GM13976 (cell line): ENCODE results near the gene ZNF581.

Experiments used
- DNase-seq: peaks from one replicate; pipeline ENCODE4 v3.0.0; 2012; ENCODE audit warnings: low spot score
- in situ Hi-C: fragments of 300-500 bp; cut with MboI; formaldehyde crosslinking; loops from one replicate; pipeline ENCODE4 v1.12.0; 2022; ENCODE audit warnings: low sequenced_read_pairs, mixed read lengths, inconsistent platforms; ENCODE audit not compliant: unreplicated experiment
- TF ChIP-seq, protein P1 (sequence below): IDR thresholded peaks from 2 replicates; pipeline ENCODE4 v1.5.1; 2012; ENCODE audit warnings: borderline replicate concordance, mild to moderate bottlenecking; ENCODE audit not compliant: insufficient read depth; ENCODE audit errors: extremely low read depth, missing control alignments, control extremely low read depth

The ZNF581 gene

DNA sequence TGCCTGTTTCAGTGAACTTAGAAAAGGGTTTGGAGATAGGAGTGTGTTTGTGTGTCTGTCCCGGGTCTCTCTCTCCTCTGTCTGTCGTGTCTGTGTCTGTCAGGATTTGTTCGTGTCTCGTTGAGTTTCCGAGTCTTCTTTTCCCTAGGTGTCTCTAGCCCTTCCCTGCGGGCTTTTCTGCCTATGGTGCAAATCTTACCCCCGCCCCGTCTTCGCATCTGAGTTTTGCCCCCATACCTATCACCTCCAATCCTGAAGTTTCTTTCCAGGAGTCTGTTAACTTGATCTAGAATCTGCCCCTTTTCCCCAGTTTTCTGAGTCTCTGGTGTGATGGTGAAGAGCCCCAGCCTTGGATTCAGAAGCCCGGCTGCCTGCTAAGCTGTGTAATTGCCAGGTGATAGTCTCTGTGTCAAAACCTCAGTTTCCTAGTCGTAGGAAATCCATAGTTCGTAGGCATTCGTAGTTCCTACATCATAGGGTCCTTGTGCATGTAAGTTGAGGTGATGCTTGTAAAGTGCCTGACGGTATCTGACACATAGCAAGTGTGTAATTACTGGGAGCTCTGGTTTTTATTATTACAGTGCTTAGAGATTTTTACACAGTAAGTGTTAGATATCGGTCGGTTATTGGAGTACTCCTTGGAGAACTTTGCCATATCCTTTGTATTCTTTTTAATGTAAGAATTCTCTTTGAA lies 32.4 kb downstream of the ZNF581 start:
- TF ChIP-seq, protein P1, sequence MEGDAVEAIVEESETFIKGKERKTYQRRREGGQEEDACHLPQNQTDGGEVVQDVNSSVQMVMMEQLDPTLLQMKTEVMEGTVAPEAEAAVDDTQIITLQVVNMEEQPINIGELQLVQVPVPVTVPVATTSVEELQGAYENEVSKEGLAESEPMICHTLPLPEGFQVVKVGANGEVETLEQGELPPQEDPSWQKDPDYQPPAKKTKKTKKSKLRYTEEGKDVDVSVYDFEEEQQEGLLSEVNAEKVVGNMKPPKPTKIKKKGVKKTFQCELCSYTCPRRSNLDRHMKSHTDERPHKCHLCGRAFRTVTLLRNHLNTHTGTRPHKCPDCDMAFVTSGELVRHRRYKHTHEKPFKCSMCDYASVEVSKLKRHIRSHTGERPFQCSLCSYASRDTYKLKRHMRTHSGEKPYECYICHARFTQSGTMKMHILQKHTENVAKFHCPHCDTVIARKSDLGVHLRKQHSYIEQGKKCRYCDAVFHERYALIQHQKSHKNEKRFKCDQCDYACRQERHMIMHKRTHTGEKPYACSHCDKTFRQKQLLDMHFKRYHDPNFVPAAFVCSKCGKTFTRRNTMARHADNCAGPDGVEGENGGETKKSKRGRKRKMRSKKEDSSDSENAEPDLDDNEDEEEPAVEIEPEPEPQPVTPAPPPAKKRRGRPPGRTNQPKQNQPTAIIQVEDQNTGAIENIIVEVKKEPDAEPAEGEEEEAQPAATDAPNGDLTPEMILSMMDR, result no peak
- no peak for DNase-seq
- in situ Hi-C loops, result no loop called here

DNA sequence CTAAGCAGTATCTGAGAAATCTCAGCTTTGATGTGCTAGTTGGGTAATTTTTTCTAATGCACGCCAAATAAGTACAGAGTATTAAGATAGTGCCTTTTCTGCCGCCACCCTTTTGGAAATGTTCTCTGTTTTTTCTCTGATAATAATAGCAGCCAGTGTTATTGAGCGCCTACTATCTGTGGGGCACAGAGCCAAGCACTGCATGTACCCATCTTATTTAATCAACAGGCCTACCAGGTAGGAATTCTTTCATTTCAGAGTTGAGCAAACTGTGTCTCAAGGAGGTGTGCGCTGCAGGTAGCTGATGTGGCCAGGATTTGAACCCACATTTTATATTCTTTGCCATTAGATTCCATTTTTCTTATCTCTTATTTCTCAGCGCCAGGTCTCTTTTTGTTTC lies 32.9 kb downstream of the ZNF581 start:
- DNase-seq, result no peak
- in situ Hi-C loops, result no loop called here
- TF ChIP-seq, protein P1, result no peak

DNA sequence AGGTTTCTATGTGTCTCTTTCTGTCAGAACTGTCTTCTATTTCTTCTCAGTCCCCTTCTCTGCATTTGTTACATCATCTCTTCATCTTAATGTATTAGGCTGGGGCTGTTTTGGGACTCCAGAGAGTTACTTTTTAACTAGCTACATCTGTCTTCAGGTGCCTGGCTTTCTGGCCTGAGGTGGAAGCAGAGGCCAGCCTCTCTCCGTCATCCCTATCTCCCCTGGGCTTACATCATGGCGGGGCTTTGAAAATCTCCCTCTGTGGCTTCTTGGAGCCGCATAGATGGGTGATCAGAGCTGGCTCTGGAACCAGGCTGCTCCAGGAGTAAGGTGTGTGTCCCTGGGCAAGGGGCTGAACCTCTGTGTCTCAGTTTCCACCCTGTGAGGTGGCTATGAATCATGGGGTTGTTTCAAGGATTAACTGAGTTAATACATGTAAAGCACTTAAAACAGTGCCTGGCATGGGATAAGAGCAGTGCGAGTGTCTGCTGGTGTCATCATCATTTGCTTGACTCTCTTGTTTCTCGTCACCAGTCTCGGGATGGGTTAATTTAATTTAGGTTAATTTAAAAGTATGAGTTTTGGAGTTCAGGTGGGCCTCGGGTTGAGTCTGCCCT lies 33.5 kb downstream of the ZNF581 start:
- TF ChIP-seq, protein P1, result no peak
- in situ Hi-C loops, result no loop called here
- no peak for DNase-seq

DNA sequence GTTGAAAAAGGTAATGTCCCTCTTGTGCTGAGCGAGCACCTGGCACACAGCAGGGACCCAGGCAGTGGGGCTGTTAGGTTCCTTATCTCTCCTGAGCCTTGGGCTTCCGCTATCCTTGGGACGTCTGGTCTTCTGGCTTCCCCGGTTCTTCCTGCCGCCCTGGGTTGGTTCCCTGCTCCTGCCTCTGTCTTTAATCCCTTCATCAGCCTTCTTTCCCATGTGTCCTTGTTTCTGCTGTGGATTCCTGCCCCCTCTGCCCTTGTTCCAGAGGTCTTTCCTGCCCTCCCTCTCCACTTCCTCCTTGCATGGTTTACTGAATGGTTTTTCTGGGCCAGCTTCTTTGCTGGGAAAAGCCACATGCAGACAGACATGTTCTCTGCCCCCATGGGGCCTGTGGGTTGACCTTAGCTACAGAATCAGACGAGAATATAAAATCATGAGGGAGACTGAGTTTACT lies 34.2 kb downstream of the ZNF581 start:
- TF ChIP-seq, protein P1, result no peak
- in situ Hi-C loops, result no loop called here
- no peak for DNase-seq

DNA sequence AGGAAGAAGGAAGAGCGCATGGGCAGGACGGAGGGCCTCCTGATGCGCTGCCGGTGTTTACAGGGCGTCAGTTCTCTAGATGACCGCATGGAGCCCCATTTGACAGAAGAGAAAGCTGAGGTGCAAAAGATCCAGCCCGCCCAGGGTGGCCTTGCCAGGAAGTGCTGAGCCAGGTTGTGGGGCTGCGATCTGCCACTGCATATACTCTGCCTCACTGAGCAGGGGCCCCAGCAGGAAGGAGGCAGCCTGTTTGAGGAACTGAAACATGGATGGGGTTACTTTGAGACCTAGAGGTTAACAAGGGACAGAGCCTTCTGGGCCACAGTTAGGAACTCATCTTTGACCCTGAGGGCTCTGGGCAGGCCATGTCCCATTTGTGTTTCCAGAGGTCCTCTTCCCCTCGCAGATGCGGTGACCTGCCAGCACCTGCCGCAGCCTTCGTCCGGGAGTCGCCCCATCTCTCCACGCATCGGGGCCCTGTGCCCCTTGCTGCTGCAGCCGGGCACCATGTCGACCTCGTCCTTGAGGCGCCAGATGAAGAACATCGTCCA lies 34.7 kb downstream of the ZNF581 start:
- in situ Hi-C loops, result no loop called here
- DNase-seq, result peak; percentile 85
- TF ChIP-seq, protein P1, result peak; percentile 28

DNA sequence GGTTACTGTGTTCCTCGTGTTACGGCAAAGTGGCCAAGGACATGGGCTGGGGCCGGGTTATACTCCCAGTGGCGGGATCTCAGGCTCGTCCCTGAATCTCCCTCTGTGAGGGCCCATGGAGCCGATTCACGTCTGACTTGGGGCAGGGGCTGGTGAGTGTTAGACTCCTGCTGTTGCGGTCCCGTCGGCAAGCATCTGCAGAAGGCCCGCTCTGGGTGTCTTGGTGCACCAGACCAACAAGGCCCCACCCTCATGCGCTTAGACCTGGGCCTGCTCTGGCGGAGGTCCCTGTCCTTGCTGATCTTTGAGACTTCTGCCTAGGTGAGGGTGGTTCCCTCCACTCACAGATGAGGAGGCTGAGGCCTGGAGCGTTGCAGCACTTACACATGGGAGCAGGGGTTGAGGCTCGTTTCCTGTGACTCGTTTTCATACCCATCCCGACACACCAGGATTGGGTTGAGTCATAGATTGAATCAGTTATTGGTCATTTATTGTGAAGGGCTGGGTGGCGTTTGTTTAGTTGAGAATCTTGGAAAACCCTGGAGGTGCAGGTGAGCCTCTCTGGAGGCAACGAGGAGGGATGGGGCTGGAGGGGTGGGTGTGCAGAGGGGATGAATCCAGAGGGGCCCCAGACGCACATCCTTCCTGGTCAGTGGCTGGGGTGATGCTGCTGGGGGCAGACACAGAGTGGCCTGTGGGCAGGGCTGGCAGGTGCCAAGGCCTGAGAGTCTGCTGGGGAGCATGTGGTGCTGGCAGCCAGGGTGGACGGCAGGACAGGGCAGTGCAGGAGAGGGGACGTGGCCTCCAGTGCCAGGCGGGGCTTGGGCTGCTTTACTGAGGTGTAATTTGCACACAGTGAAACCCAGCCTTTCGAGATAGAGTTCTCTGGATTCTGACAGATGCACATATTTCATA lies 36.2 kb downstream of the ZNF581 start:
- DNase-seq, result no peak
- TF ChIP-seq, protein P1, result no peak
- in situ Hi-C loops, result no loop called here
